Lower leg skin (tissue), 4 donors: ENCODE measurements around the gene TRAPPC1. TPM values are rescaled to one million over a fixed set of nuclear protein-coding genes. Genes with fewer than 3 reads are reported as not detected.

Experiments used
- DNase-seq, 2 donors: peaks; one replicate each; pipeline ENCODE4 v3.0.0-alpha.2; 2019; ENCODE audit warnings: low spot score in 2 of 2
- H3K4me3 ChIP-seq: fragments of 200-600 bp; sonication (generic); 2 replicates; pipeline ENCODE4 v1.5.1; 2017; ENCODE audit warnings: mild to moderate bottlenecking, low read depth; ENCODE audit not compliant: poor library complexity, severe bottlenecking
- CTCF ChIP-seq, 3 donors: fragments of 450-650 bp; IDR thresholded peaks; one replicate each; pipeline ENCODE4 v1.5.1; 2016; ENCODE audit warnings: antibody characterized with exemption in 3 of 3, mild to moderate bottlenecking in 3 of 3, moderate library complexity in 2 of 3
- POLR2A ChIP-seq, 2 donors: fragments of 450-650 bp; IDR thresholded peaks; one replicate each; pipeline ENCODE4 v1.6.1; 2016 to 2017; ENCODE audit warnings: antibody characterized with exemption in 2 of 2, mild to moderate bottlenecking in 1 of 2, moderate library complexity in 1 of 2
- WGBS, 2 donors: methylation state at CpG; one replicate each; pipeline ENCODE4 v1.1.5; 2018; 5-methylcytosine and 5-hydroxymethylcytosine counted together
- intact Hi-C: fragments of 100-400 bp; cut with DNase I; formaldehyde crosslinking; loops from one replicate; pipeline ENCODE4 v1.15.0; 2023; ENCODE audit warnings: low total_unique reads
- total RNA-seq, 4 donors: library from RNA; depleted of rRNA; stranded (reverse); fragments of >200 nt; gene quantifications; one replicate each; pipeline ENCODE4 v1.1.0, GENCODE V29; 2016

The TRAPPC1 gene
- total RNA-seq, 4 donors from 2014 or later, result 39.8 to 62.5 (median 52.2) TPM

- no peak overlapping the region for H3K4me3 ChIP-seq
- 88 to 89% methylated on average over 6 of the region's 6 CpGs for WGBS, 2 donors
- intact Hi-C loops, result no loop called here
- no peak for DNase-seq
- TF ChIP-seq CTCF (IDR thresholded peaks at IDR 0.05) (no peak), POLR2A (IDR thresholded peaks at IDR 0.05) (no peak)
These were observed 37.7 kb upstream of the TRAPPC1 start for GRCh38 chr17:7969433-7969832.

GRCh38 chr17:7967751-7968150, 36.0 kb upstream of the TRAPPC1 start:
- intact Hi-C loops, result no loop called here
- WGBS, 2 donors, result 63 to 75% methylated on average over 2 of the region's 2 CpGs
- H3K4me3 ChIP-seq, result no peak overlapping the region
- DNase-seq, result no peak
- TF ChIP-seq POLR2A (IDR thresholded peaks at IDR 0.05) (no peak), CTCF (IDR thresholded peaks at IDR 0.05) (no peak)

GRCh38 chr17:7961421-7961820, 29.7 kb upstream of the TRAPPC1 start:
- H3K4me3 ChIP-seq, result no peak overlapping the region
- no peak for DNase-seq
- WGBS, 2 donors, result 44 to 45% methylated on average over 2 of the region's 2 CpGs
- TF ChIP-seq POLR2A (IDR thresholded peaks at IDR 0.05), result no peak
- TF ChIP-seq CTCF (IDR thresholded peaks at IDR 0.05), result no peak
- intact Hi-C loops, result no loop called here

GRCh38 chr17:7959503-7960253, 27.9 kb upstream of the TRAPPC1 start:
- no peak overlapping the region for H3K4me3 ChIP-seq
- DNase-seq, result no peak
- WGBS, 2 donors, result 90 to 91% methylated on average over 9 of the region's 9 CpGs
- TF ChIP-seq POLR2A (IDR thresholded peaks at IDR 0.05) (no peak), CTCF (IDR thresholded peaks at IDR 0.05) (no peak)
- intact Hi-C loops, result no loop called here

- 78 to 82% methylated on average over 11 of the region's 11 CpGs for WGBS, 2 donors
- DNase-seq, result no peak
- no peak overlapping the region for H3K4me3 ChIP-seq
- intact Hi-C loops, result no loop called here
- TF ChIP-seq POLR2A (IDR thresholded peaks at IDR 0.05) (no peak), CTCF (IDR thresholded peaks at IDR 0.05) (no peak)
These were observed 24.7 kb upstream of the TRAPPC1 start for GRCh38 chr17:7956228-7956965.
